T-helper 1 cell treated with Interleukin-12 subunit alpha and Interleukin-12 subunit beta and Interleukin-4 antibody, amounts not matched to agents 30 μg/mL and 1 μg/mL, for 36 hours (primary cell): ENCODE data around the gene SCTR.

ENCODE experiments used
- H3K27ac Mint-ChIP-seq: one replicate; pipeline ENCODE4 v1.8.0; 2021; ENCODE audit warnings: mild to moderate bottlenecking, mixed read lengths
- H3K27me3 Mint-ChIP-seq: one replicate; pipeline ENCODE4 v1.8.0; 2021; ENCODE audit warnings: low read depth, mixed read lengths
- H3K36me3 Mint-ChIP-seq: one replicate; pipeline ENCODE4 v1.8.0; 2021; ENCODE audit warnings: low read depth, mixed read lengths
- H3K4me1 Mint-ChIP-seq: one replicate; pipeline ENCODE4 v1.8.0; 2021; ENCODE audit warnings: low read depth, mixed read lengths
- H3K4me3 Mint-ChIP-seq: one replicate; pipeline ENCODE4 v1.8.0; 2021; ENCODE audit warnings: mild to moderate bottlenecking, moderate library complexity, mixed read lengths
- H3K9me3 Mint-ChIP-seq: one replicate; pipeline ENCODE4 v1.8.0; 2021; ENCODE audit warnings: mixed read lengths

The SCTR gene

GRCh38 chr2:119486886-119487285, 37.4 kb downstream of the SCTR start:
- H3K27ac Mint-ChIP-seq = no peak overlapping the region
- no peaks in the 10 kb centered on the region for H3K36me3 Mint-ChIP-seq
- no peaks in the 10 kb centered on the region for H3K4me1 Mint-ChIP-seq
- no peak overlapping the region for H3K4me3 Mint-ChIP-seq
- no peaks in the 10 kb centered on the region for H3K9me3 Mint-ChIP-seq
- H3K27me3 Mint-ChIP-seq = no peaks in the 10 kb centered on the region

- no peaks in the 10 kb centered on the region for H3K9me3 Mint-ChIP-seq
- no peak overlapping the region for H3K27ac Mint-ChIP-seq
- H3K4me1 Mint-ChIP-seq = no peaks in the 10 kb centered on the region
- H3K4me3 Mint-ChIP-seq = no peak overlapping the region
- no peaks in the 10 kb centered on the region for H3K27me3 Mint-ChIP-seq
- no peaks in the 10 kb centered on the region for H3K36me3 Mint-ChIP-seq
Measured at GRCh38 chr2:119486196-119486827, 38.0 kb downstream of the SCTR start.

DNA sequence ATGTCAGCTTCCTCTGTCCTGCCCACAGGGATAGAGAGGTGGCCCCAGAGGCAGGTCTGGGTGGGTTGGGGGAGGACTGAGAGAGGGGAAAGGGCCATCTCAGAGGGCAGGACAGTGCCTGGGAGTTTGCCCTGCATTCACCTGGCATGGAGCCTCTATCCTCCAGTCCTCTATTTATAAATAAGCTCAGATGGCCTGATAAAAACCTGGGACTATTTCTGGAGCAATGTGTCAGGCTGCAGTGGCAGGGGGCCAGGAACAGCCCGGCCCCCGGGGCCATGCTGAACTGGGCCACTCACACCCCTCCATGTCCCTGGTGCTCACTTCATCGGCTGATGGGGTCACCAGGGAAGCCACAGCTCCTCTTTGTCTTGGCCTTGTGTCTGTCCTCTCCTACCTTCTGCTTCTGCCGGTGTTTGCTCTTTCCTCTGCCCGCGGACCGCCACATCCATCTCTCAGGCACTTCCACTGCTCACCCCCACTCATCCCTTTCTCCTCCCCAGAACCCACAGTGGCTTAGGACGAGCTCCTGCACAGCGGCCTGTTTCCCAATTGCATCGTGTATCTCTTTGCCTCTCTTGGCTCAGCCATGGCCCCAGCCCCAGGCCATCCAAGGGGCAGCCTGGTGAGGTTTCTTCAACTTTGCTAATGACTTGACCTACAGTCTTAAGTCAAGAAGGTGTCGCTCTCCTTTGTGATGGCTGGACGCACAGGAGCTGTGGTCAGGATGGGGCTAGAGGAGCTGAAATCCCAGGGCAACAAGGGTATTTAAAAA, 38.8 kb downstream of the SCTR start:
- H3K4me3 Mint-ChIP-seq = no peak overlapping the region
- no peaks in the 10 kb centered on the region for H3K36me3 Mint-ChIP-seq
- H3K27ac Mint-ChIP-seq = no peak overlapping the region
- H3K9me3 Mint-ChIP-seq = no peaks in the 10 kb centered on the region
- no peaks in the 10 kb centered on the region for H3K27me3 Mint-ChIP-seq
- H3K4me1 Mint-ChIP-seq = no peaks in the 10 kb centered on the region

DNA sequence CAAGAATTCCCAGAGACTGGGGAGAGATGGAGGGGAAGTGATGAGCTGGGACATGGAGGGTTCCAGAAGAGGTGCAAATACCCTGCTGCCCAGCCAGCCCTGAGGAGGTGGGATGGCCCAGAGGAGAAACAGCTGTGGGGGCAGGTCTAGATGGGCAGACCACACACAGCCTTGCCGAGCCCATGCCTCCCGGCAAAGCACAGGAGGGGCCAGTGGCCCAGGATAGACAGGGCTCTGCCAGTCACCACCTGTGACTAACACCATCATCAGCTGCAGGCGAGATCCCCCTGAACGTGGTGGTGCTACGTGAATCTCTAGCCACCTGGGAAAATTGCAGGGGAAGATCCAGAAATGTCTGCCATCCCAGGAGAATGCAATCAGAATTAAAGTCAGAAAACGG, 39.4 kb downstream of the SCTR start:
- H3K4me1 Mint-ChIP-seq = no peaks in the 10 kb centered on the region
- H3K36me3 Mint-ChIP-seq = no peaks in the 10 kb centered on the region
- H3K4me3 Mint-ChIP-seq = no peak overlapping the region
- H3K27ac Mint-ChIP-seq = no peak overlapping the region
- no peaks in the 10 kb centered on the region for H3K9me3 Mint-ChIP-seq
- no peaks in the 10 kb centered on the region for H3K27me3 Mint-ChIP-seq

DNA sequence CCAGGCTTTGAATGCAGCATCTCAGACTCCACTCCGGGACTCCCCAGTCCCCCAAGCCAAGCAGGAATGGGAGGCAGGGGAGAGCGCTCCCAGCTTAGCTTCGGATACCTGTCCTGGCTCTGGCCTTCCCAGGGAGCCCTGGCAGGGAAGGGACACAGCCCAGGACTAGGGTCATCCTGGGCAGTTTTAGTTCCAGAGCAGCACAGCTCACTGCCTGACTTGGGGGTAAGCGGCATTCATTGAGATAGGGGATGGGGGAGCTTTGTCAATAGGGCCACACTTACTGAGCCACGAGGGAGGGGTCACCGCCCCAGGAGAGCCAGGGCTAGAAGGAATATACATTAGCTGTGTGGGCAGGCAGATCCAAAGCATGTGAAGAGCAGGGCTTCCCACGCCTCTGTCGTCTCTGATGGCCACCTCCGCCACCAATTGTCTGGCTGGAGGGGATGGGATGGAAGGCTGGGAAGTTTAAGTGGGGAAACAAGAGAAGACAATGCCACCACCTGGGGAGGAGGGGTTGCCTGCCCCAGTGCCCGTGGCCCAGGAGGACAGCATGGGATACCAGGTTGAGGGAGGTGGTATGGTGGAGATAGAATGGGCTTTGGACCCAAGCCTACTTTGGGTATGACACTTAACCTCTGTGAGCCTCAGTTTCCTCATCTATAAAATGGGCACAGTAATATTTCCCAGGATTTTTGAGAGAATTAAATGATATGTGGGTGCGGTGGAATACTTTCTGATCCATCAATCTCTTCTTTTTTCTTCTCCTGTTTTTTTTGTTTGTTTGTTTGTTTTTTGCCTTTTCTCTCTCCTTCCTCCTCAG, 40.2 kb downstream of the SCTR start:
- Mint-ChIP-seq H3K36me3 (no peaks in the 10 kb centered on the region), H3K27me3 (no peaks in the 10 kb centered on the region), H3K27ac (no peak overlapping the region), H3K4me1 (no peaks in the 10 kb centered on the region), H3K4me3 (no peak overlapping the region), H3K9me3 (no peaks in the 10 kb centered on the region)

DNA sequence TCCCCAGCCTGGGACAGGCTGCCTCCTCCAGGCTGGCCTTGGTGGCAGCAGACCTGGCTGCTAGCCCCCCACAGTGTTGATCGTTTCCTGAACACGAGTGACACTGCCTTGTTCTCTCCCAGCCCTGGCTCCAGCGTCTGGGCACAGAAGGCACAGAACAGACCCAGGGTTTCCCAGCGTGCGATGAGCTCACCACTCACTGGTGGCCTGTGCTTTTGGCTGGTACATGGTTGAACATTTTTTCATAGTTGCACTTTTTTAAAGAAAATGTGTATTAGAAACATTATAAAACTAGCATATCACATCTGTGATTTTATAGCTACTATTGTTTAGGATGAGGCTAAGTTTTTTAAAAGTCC, 40.9 kb downstream of the SCTR start:
- Mint-ChIP-seq H3K4me1 (no peaks in the 10 kb centered on the region), H3K27me3 (no peaks in the 10 kb centered on the region), H3K27ac (no peak overlapping the region), H3K9me3 (no peaks in the 10 kb centered on the region), H3K4me3 (no peak overlapping the region), H3K36me3 (no peaks in the 10 kb centered on the region)

GRCh38 chr2:119482481-119483394, 41.5 kb downstream of the SCTR start:
- Mint-ChIP-seq H3K9me3 (no peaks in the 10 kb centered on the region), H3K27me3 (no peaks in the 10 kb centered on the region), H3K4me3 (no peak overlapping the region), H3K4me1 (no peaks in the 10 kb centered on the region), H3K36me3 (no peaks in the 10 kb centered on the region), H3K27ac (no peak overlapping the region)

DNA sequence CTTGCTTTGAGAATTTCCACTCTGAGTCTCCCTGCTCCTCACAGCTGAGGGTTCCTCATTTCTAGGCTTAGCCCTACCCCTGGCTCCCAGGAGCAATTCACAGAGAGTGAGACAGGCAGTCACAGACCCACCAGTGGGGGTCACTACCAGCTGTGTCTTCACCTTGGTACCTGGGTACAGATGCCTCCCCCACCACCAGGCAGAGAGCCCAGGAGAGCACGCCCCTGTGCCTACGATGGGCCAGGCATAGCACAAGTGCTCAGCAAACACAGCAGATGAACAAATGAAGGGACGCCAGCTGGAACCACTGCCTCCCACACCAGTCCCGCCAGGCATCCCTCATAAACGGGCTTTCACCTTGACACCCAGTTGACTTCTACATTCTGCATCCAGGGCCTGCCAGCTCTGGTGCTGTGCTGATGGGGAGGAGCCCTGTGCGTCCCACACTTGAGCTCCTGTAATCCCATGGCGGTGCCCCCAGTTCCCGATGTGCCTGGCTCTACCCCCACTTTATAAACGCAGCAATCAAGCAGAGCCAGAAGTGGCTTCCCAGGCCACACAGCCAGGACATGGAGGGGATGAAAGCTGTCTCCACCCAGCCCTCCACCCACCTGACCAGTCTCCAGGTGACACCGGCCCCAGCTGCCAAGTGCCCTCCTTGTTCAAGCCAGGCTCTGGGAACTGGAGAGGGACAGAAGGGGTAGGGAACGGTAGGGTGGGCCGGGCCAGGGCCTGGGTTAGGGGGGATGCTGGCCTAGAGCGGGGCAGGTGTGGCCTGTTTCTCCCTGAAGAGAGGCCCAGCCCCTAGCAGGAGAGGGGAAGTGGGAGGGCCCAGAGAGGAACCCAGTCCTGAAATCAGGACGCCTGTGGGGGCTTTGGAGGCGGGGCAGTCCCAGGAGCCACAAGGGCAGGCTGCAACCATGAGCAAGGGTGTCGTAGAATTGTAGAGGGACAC, 42.5 kb downstream of the SCTR start:
- Mint-ChIP-seq H3K27ac (no peak overlapping the region), H3K4me3 (no peak overlapping the region), H3K4me1 (no peaks in the 10 kb centered on the region), H3K9me3 (no peaks in the 10 kb centered on the region), H3K36me3 (no peaks in the 10 kb centered on the region), H3K27me3 (no peaks in the 10 kb centered on the region)

DNA sequence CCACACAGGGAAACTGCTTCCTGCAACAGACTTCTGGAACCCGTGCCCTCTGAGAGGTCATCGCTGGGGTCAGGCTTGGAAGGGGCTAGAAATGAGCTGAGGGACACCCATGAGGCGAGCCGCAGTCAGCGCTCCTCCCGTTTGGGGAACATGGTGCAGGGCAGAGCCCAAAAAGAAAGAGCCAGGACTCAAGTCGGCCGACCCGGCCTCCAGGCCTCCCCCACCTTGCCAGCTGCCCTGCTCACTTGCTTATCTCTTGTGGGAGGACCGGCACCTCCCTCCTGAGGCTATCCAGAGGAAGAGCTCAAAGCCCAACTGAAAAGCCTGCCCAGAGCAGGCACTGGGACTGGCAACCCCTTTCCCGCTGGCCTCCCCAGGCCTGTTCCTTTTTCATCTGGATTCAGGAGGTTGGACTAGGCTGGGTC, 43.6 kb downstream of the SCTR start:
- Mint-ChIP-seq H3K9me3 (no peaks in the 10 kb centered on the region), H3K27ac (no peak overlapping the region), H3K36me3 (no peaks in the 10 kb centered on the region), H3K4me3 (no peak overlapping the region), H3K27me3 (no peaks in the 10 kb centered on the region), H3K4me1 (no peaks in the 10 kb centered on the region)

GRCh38 chr2:119480184-119480583, 44.1 kb downstream of the SCTR start:
- H3K9me3 Mint-ChIP-seq = no peaks in the 10 kb centered on the region
- no peaks in the 10 kb centered on the region for H3K36me3 Mint-ChIP-seq
- no peaks in the 10 kb centered on the region for H3K4me1 Mint-ChIP-seq
- no peak overlapping the region for H3K4me3 Mint-ChIP-seq
- H3K27me3 Mint-ChIP-seq = no peaks in the 10 kb centered on the region
- H3K27ac Mint-ChIP-seq = no peak overlapping the region

GRCh38 chr2:119478978-119479295, 45.3 kb downstream of the SCTR start:
- Mint-ChIP-seq H3K9me3 (no peaks in the 10 kb centered on the region), H3K27ac (no peak overlapping the region), H3K27me3 (no peaks in the 10 kb centered on the region), H3K4me1 (no peaks in the 10 kb centered on the region), H3K36me3 (no peaks in the 10 kb centered on the region), H3K4me3 (no peak overlapping the region)

DNA sequence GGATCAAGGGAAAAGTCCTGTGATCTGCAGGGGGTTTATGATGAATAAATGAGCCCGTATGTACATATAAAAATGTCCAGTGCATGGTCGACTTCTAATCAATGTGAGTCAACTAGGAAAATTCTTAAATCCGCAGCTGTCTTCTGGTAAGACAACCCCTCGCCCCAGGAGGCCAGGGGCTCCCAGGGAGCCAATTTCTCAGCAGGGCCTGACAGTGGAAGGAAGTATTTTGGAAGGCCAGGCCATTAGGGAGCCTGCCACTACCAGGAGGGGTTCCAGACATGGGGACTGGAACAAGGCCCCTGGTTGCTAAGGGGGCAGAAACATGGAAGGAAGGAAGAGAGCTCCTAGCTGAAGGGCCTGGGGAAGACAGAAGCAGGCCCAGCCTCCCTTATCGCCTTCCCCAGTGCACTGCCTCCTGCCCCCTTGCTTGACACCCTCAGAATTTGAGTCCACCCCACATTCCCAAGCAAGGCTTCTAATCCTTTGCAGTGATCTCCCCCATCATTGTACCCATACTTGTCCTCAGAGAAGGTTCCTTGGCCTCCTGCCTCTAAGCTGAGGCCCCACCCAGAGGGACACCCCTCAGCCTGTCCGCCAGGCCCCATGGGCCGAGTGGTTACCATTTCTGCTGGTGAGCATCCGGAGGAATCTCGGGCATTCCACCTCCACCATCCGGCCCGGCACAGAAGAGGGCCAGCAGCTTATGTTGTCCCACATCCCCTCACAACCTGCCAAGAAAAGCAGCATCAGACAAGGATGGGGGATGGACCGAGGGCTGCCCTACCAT, 45.9 kb downstream of the SCTR start:
- Mint-ChIP-seq H3K27ac (no peak overlapping the region), H3K36me3 (no peaks in the 10 kb centered on the region)

GRCh38 chr2:119477113-119477505, 47.2 kb downstream of the SCTR start:
- Mint-ChIP-seq H3K27ac (no peak overlapping the region), H3K27me3 (no peaks in the 10 kb centered on the region), H3K36me3 (no peaks in the 10 kb centered on the region), H3K4me1 (no peaks in the 10 kb centered on the region), H3K4me3 (no peak overlapping the region), H3K9me3 (no peaks in the 10 kb centered on the region)

More for the DNA sequence above, 45.9 kb downstream of the SCTR start:
- Mint-ChIP-seq H3K27me3 (no peaks in the 10 kb centered on the region), H3K4me3 (no peak overlapping the region), H3K4me1 (no peaks in the 10 kb centered on the region), H3K9me3 (no peaks in the 10 kb centered on the region)
